Neuronal stem cell (in vitro differentiated cells): ENCODE results near the gene HCFC2.
"Not testable (repeated sequence)": the region's sequence is repeated elsewhere in the genome, so short reads cannot be mapped to it uniquely, and the experiment has no call there.

ENCODE experiments used
- DNase-seq: peaks from one replicate; pipeline ENCODE4 v3.0.0-alpha.2; 2013; ENCODE audit warnings: low spot score
- H2AFZ ChIP-seq: one replicate; pipeline ENCODE4 v1.6.1; 2013; ENCODE audit warnings: mild to moderate bottlenecking, low read length, inconsistent platforms
- H2AK5ac ChIP-seq: 2 replicates; pipeline ENCODE4 v1.6.1; 2013; ENCODE audit warnings: low read depth, mild to moderate bottlenecking, inconsistent platforms, low read length, moderate library complexity, mixed read lengths
- H2BK120ac ChIP-seq: 2 replicates; pipeline ENCODE4 v1.6.1; 2013; ENCODE audit warnings: low read depth, mild to moderate bottlenecking, inconsistent platforms, low read length, moderate library complexity, mixed read lengths
- H2BK12ac ChIP-seq: one replicate; pipeline ENCODE4 v1.6.1; 2013; ENCODE audit warnings: low read length, inconsistent platforms
- H2BK15ac ChIP-seq: 2 replicates; pipeline ENCODE4 v1.6.1; 2013; ENCODE audit warnings: mild to moderate bottlenecking, low read length, inconsistent platforms, mixed read lengths
- H2BK5ac ChIP-seq: one replicate; pipeline ENCODE4 v1.6.1; 2013; ENCODE audit warnings: inconsistent platforms, mild to moderate bottlenecking, low read length, moderate library complexity
- H3K14ac ChIP-seq: one replicate; pipeline ENCODE4 v1.6.1; 2013; ENCODE audit warnings: low read length, inconsistent platforms
- H3K18ac ChIP-seq: 2 replicates; pipeline ENCODE4 v1.6.1; 2013; ENCODE audit warnings: low read length, inconsistent platforms
- H3K23ac ChIP-seq: 2 replicates; pipeline ENCODE4 v1.6.1; 2013; ENCODE audit warnings: low read depth, mild to moderate bottlenecking, mixed read lengths, low read length, inconsistent platforms; ENCODE audit not compliant: poor library complexity
- H3K27ac ChIP-seq: replicated peaks from 3 replicates; pipeline ENCODE4 v1.5.1; 2013; ENCODE audit warnings: low read length, inconsistent platforms
- H3K27me3 ChIP-seq, 3 experiments: 2 replicates each; pipeline ENCODE4 v1.6.1; 2013; ENCODE audit warnings: low read length in 3 of 3, mild to moderate bottlenecking in 2 of 3, inconsistent platforms in 1 of 3, low read depth in 1 of 3, mixed read lengths in 1 of 3, moderate library complexity in 1 of 3; ENCODE audit not compliant: control insufficient read depth in 3 of 3, insufficient read depth in 3 of 3
- H3K36me3 ChIP-seq, 2 donors: replicated peaks in 1 of 2; 2 replicates each; pipeline ENCODE4 v1.6.1; 2013; ENCODE audit warnings: low read length in 2 of 2; ENCODE audit not compliant: control insufficient read depth in 2 of 2, insufficient read depth in 2 of 2
- H3K4ac ChIP-seq: 2 replicates; pipeline ENCODE4 v1.6.1; 2013; ENCODE audit warnings: inconsistent platforms, mild to moderate bottlenecking, low read length, moderate library complexity
- H3K4me1 ChIP-seq, 2 donors: 1 replicate in 1 of 2; 2 replicates in 1 of 2; pipeline ENCODE4 v1.6.1; 2013; ENCODE audit warnings: low read length in 2 of 2, low read depth in 1 of 2; ENCODE audit not compliant: control insufficient read depth in 2 of 2, insufficient read depth in 1 of 2
- H3K4me2 ChIP-seq: one replicate; pipeline ENCODE4 v1.6.1; 2013; ENCODE audit warnings: mild to moderate bottlenecking, low read length, inconsistent platforms; ENCODE audit not compliant: insufficient read depth, poor library complexity, severe bottlenecking
- H3K4me3 ChIP-seq, 2 donors: 2 replicates each; pipeline ENCODE4 v1.5.1; 2013; ENCODE audit warnings: low read length in 2 of 2, mild to moderate bottlenecking in 2 of 2, inconsistent platforms in 1 of 2, moderate library complexity in 1 of 2
- H3K79me1 ChIP-seq: one replicate; pipeline ENCODE4 v1.6.1; 2013; ENCODE audit warnings: low read depth, mild to moderate bottlenecking, inconsistent platforms, low read length, moderate library complexity
- H3K9ac ChIP-seq: one replicate; pipeline ENCODE4 v1.6.1; 2013; ENCODE audit warnings: mild to moderate bottlenecking, low read depth, low read length, inconsistent platforms; ENCODE audit not compliant: poor library complexity
- H3K9me3 ChIP-seq, 2 donors: replicated peaks in 1 of 2; 2 replicates each; pipeline versions ENCODE3 to v1.6.1; 2013; ENCODE audit warnings: low read length in 2 of 2, mild to moderate bottlenecking in 2 of 2, inconsistent platforms in 1 of 2, low read depth in 1 of 2, mixed read lengths in 1 of 2, moderate library complexity in 1 of 2; ENCODE audit not compliant: control insufficient read depth in 2 of 2, insufficient read depth in 1 of 2
- H4K8ac ChIP-seq: one replicate; pipeline ENCODE4 v1.6.1; 2013; ENCODE audit warnings: low read depth, mild to moderate bottlenecking, inconsistent platforms, low read length, moderate library complexity
- H4K91ac ChIP-seq: one replicate; pipeline ENCODE4 v1.6.1; 2013; ENCODE audit warnings: low read length, low read depth, mild to moderate bottlenecking, inconsistent platforms; ENCODE audit not compliant: poor library complexity
- WGBS, 2 donors: extraction: QIAGEN DNeasy Blood & Tissue Kit; methylation state at CpG; one replicate each; pipeline ENCODE4 v1.1.7; 2013; ENCODE audit warnings: missing lambda C conversion rate in 2 of 2, mixed read lengths in 1 of 2; ENCODE audit not compliant: insufficient read length in 2 of 2, insufficient replicate concordance in 1 of 2; ENCODE audit errors: extremely low coverage in 2 of 2; 5-methylcytosine and 5-hydroxymethylcytosine counted together

HCFC2 gene

GRCh38 chr12:104024348-104024747 is 40.0 kb upstream of the HCFC2 start:
- H2BK5ac ChIP-seq = no peak overlapping the region
- peaks cover 0 to 9% (median 0%) of the 10 kb centered on the region in 3 experiments for H3K27me3 ChIP-seq
- no peak overlapping the region for H2AK5ac ChIP-seq
- no peak for DNase-seq
- H4K8ac ChIP-seq = no peak overlapping the region
- H3K18ac ChIP-seq = no peak overlapping the region
- H2AFZ ChIP-seq = no peak overlapping the region
- no peak overlapping the region for H3K4ac ChIP-seq
- no peak overlapping the region for H3K4me2 ChIP-seq
- peaks cover 0 to 6% of the 10 kb centered on the region in 2 donors for H3K9me3 ChIP-seq
- H2BK15ac ChIP-seq = no peak overlapping the region
- no peak overlapping the region for H2BK12ac ChIP-seq
- WGBS, 2 donors = no CpG with 5 or more reads among the region's 6 CpGs
- no peak overlapping the region for H2BK120ac ChIP-seq
- H3K27ac ChIP-seq = no peak overlapping the region
- no peak overlapping the region for H3K9ac ChIP-seq
- H3K79me1 ChIP-seq = no peaks in the 10 kb centered on the region
- no peak overlapping the region for H3K4me3 ChIP-seq
- H3K4me1 ChIP-seq = no peaks in the 10 kb centered on the region
- no peak overlapping the region for H4K91ac ChIP-seq
- H3K23ac ChIP-seq = no peak overlapping the region
- H3K14ac ChIP-seq = no peak overlapping the region
- no peaks in the 10 kb centered on the region for H3K36me3 ChIP-seq

- H3K79me1 ChIP-seq = no peaks in the 10 kb centered on the region
- H2AFZ ChIP-seq = no peak overlapping the region
- no peak overlapping the region for H3K4me3 ChIP-seq
- H2BK15ac ChIP-seq = no peak overlapping the region
- WGBS, 2 donors = no CpG with 5 or more reads among the region's 2 CpGs
- H3K36me3 ChIP-seq = no peaks in the 10 kb centered on the region
- no peak overlapping the region for H3K4ac ChIP-seq
- no peak overlapping the region for H2BK120ac ChIP-seq
- peaks cover 0 to 6% of the 10 kb centered on the region in 2 donors for H3K9me3 ChIP-seq
- H3K23ac ChIP-seq = no peak overlapping the region
- no peak overlapping the region for H2BK5ac ChIP-seq
- no peak for DNase-seq
- H3K4me1 ChIP-seq = no peaks in the 10 kb centered on the region
- H3K9ac ChIP-seq = no peak overlapping the region
- no peak overlapping the region for H2BK12ac ChIP-seq
- H3K14ac ChIP-seq = no peak overlapping the region
- no peak overlapping the region for H2AK5ac ChIP-seq
- no peak overlapping the region for H3K27ac ChIP-seq
- H3K18ac ChIP-seq = no peak overlapping the region
- no peak overlapping the region for H4K8ac ChIP-seq
- no peak overlapping the region for H3K4me2 ChIP-seq
- H4K91ac ChIP-seq = no peak overlapping the region
- peaks cover 0 to 9% (median 0%) of the 10 kb centered on the region in 3 experiments for H3K27me3 ChIP-seq
These were observed 38.6 kb upstream of the HCFC2 start for GRCh38 chr12:104025771-104026170.

DNA sequence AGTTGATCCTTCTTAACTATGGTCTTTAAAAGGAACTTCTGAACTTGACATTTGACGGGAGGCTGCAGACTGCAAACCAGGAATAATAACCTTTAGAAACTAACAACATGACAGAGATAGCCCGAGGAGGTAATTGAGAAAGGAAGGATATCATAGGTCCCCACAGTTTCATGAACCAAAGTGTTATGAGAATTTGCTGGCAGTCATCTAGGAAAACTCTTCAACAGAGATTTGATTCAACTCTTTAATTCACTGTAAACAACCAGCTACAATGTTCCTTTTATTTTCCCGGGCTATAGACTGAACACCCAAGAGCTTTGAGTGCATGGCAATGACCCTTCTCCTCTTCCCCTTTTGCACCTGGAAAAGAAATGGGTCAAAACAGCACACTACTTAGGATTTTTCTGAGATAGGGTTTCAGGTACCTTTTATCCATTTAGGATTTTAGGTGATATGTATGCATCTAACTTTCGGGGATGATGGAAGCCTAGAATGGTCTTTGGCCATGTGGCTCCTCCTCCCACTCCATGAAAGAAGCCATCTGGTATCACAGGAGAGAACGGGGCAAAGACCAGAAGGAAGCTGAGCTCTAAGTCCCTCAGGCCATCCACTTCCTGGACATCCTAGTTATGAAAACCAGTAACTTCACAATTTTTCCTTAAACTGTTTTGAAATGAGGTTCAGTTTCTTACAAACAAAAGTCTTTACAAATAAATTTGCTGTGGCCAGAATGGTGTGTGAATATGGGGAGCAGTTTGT is 37.3 kb upstream of the HCFC2 start:
- no peak overlapping the region for H3K4me3 ChIP-seq
- H3K27ac ChIP-seq = no peak overlapping the region
- peaks cover 0 to 6% of the 10 kb centered on the region in 2 donors for H3K9me3 ChIP-seq
- no peak overlapping the region for H3K4me2 ChIP-seq
- no CpG with 5 or more reads among the region's 5 CpGs for WGBS, 2 donors
- H3K4ac ChIP-seq = no peak overlapping the region
- no peak overlapping the region for H2BK120ac ChIP-seq
- no peaks in the 10 kb centered on the region for H3K79me1 ChIP-seq
- no peak overlapping the region for H3K14ac ChIP-seq
- H3K36me3 ChIP-seq = no peaks in the 10 kb centered on the region
- no peak overlapping the region for H4K91ac ChIP-seq
- no peak overlapping the region for H3K18ac ChIP-seq
- H3K4me1 ChIP-seq = no peaks in the 10 kb centered on the region
- peaks cover 0 to 9% (median 0%) of the 10 kb centered on the region in 3 experiments for H3K27me3 ChIP-seq
- DNase-seq = no peak
- H3K9ac ChIP-seq = no peak overlapping the region
- H2AFZ ChIP-seq = no peak overlapping the region
- no peak overlapping the region for H2BK5ac ChIP-seq
- H4K8ac ChIP-seq = no peak overlapping the region
- no peak overlapping the region for H2BK12ac ChIP-seq
- no peak overlapping the region for H3K23ac ChIP-seq
- H2BK15ac ChIP-seq = no peak overlapping the region
- H2AK5ac ChIP-seq = no peak overlapping the region

DNA sequence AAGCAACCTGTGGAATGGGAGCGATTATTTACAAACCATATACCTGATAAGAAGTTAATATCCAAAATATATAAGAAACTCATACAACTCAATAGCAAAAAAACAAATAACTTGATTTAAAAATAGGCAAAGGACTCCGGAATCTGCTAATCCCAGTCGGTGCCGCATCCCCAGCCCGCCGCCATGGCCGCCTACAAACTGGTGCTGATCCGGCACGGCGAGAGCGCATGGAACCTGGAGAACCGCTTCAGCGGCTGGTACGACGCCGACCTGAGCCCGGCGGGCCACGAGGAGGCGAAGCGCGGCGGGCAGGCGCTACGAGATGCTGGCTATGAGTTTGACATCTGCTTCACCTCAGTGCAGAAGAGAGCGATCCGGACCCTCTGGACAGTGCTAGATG is 33.7 kb upstream of the HCFC2 start:
- not testable (repeated sequence) for H3K27ac ChIP-seq, DNase-seq, H2BK5ac ChIP-seq, H3K18ac ChIP-seq, H3K36me3 ChIP-seq, H3K4ac ChIP-seq, H4K8ac ChIP-seq, H3K4me2 ChIP-seq, H2BK15ac ChIP-seq, H3K27me3 ChIP-seq, H2BK12ac ChIP-seq, H2BK120ac ChIP-seq, H3K9me3 ChIP-seq, H3K4me1 ChIP-seq, H3K79me1 ChIP-seq, H2AK5ac ChIP-seq, H3K4me3 ChIP-seq, H3K23ac ChIP-seq, H4K91ac ChIP-seq, H3K9ac ChIP-seq, H3K14ac ChIP-seq, H2AFZ ChIP-seq
- WGBS, 2 donors = no CpG with 5 or more reads among the region's 27 CpGs
